Right forelimb (tissue), 1 donor: ENCODE results near the gene SLC9C2.
"Not testable (repeated sequence)": the region's sequence is repeated elsewhere in the genome, so short reads cannot be mapped to it uniquely, and the experiment has no call there.

Source experiments
- DNase-seq: peaks from one replicate; pipeline ENCODE4 v3.0.0-alpha.2; 2018

The SLC9C2 gene, protein sequence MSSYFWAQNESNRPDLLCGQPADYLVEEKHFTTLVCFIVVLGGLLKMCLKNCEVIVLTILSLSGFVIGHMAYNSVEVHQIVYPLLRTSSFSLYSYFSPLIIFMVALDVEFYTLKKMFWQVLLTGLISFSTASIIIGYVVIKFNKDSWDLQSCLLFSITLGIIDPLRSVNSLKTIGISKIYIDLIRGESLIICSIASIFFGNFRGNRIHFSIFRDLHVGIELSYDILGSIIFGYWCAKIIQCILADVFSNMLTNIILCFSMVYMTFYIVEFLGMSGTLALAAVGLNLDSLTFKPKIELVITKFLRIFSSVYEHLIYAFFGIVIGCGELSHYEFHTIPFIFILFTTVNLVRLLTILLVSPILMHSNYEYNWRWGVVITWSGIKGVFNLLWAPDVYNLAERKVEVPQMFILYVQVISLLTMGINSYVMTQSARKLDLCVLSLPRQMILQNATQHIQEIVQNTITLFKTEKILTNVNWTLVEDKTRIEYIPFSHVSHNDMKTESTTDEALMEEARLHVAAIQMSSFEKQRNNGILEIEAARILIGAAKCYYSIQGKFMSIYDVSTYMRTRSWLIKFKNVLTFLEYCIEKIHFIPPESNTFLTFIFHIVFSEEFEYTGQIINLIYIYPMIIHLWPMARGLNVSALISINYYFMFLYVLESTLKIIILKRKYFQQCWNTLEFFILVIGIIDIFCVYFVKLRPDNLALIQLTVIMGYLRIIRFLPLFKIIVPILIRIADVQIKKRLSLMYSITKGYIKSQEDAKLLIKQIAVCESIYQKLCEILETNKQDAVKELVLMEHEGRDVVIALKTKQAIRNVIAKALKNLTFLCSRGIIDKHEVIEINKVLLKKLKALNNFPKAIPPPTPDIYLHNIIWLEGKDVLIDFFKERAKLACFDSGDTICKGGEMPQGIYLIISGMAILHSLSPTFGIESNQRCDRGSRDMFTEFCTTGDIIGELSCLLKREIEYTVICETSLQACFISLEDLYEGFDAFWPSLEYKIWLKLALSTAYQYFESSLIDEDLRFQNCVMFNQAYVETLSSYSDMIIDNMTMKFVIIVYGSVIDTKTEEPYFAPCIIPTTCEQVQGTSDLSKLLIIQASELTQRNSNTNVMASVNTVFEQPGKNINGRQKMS

DNA sequence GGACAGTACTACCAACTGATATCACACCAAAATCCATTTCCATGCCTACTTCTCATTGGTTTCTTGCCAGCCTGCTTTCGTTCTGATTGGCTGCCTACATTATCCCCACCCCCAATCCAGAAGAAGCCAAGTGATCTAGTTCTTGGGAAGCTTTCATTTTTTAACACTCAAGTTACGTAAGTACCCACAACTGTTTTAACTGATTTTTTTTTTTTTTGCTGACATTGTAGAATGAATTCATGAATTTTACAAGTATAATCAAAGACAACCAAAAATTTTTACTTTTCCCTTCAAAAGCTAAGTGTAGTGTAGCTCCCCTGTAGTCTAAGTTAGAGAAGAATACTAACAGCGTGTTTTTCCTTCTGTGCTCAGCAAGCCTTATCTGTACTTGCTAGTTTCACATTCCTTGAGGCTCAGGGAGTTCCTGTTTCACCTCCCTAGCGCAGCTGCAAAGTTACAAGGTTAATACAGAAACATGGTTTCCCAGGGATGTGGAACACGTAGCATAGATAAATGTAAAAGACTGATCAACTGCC, at the start of gene SLC9C2:
SLC9C2 (minus strand) TSS at position 17 of the 536 bp plus-strand sequence. CDS start 1,296 bp downstream, outside the sequence.
- no peak for DNase-seq

DNA sequence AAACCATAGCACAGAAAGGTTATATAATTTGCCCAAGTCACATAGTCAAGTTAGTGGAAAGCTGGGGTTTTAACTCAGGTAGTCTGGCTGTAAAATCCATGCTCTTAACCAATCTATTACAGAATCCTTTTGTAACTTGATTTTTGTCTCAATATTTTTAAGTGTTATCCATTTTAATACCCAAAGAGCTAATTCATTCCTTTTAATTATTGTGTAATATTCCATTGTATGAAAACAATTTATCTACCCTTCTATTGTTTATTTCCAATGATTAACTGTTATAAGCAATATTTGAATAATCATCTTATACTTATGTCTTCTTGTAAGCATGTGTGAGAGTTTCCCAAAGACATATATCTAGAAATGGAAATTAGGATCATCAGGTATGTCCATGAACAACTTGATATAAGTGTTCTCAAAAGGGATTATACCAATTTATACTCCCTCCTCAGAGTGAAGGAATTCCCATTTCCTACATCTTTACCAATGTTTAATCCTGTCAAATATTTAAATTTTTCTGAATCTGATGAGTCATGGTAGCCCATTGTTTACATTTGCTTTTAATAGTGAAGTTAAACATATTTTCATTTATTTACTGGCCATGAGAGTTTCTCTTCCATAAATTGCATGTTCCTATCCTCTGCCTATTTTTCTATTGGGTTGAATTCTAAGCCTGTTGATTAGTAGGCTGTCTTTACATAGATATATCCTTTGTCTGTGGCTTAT, 46.2 kb upstream of the SLC9C2 start:
- no peak for DNase-seq

DNA sequence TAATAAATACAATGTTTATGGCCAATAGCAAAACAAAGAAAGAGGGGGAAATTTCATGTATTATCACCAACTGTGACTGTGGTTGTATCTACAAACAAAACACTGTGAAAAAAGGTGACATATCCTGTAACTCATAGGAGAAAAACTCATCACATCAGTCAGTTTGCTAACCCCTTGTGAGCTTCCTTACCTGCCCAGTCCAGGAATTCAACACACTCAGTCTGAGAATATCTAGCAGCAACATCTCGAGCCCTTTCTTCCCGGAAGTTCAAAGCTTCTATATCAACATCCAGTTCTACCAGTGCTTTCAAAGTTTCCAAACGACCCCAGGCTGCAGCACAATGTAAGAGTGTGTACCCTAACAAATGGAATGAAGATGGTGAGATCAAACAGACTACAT, 43.8 kb upstream of the SLC9C2 start:
- no peak for DNase-seq

DNA sequence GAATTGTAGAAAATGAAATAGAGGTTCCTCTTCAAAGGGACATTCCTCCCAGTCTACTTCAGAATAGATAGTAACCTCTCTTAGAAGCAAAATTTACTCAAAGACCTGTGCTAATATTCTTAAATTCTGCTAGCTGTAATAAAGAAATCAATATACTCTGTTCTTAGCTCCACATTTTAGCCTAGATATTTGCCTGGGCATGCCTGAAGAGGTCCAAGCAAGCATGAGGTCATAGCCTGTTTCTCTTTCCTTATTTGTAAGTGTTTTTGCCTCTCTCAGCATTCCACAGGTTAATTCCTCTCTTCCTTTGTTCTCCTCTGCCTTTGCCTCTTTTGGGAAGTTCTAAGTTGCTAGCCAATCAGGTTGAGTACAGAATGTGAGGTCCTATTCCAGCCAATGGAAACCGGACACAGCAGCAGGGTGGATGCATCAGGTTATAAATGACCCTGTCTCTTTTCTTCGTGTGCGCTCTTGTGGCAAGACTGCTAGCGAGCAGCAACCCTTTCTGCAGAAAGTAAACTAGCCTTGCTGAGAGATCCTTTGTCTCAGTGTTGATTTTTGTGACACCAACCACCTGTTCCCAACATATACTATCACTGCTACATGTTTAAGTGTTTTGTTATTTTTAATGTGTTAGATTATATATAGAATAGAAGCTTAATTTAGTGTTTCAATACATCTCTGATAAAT, 39.7 kb upstream of the SLC9C2 start:
- not testable (repeated sequence) for DNase-seq

DNA sequence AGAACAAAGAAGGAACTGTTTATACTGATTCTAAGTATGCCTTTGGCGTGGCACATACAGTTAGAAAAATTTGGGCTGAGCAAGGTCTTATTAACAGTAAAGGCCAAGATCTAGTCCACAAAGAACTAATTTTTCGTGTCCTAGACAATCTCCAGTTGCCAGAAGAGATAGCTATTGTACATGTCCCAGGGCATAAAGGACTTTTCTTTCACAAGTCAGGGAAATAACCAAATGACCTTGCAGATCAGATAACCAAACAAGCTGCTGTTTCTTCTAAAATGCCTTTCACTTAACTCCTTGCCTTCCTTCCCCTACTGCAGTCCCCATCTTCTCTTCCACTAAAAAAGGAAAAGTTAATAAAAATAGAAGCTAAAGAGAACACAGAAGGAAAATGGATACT, 36.2 kb upstream of the SLC9C2 start:
- no peak for DNase-seq

DNA sequence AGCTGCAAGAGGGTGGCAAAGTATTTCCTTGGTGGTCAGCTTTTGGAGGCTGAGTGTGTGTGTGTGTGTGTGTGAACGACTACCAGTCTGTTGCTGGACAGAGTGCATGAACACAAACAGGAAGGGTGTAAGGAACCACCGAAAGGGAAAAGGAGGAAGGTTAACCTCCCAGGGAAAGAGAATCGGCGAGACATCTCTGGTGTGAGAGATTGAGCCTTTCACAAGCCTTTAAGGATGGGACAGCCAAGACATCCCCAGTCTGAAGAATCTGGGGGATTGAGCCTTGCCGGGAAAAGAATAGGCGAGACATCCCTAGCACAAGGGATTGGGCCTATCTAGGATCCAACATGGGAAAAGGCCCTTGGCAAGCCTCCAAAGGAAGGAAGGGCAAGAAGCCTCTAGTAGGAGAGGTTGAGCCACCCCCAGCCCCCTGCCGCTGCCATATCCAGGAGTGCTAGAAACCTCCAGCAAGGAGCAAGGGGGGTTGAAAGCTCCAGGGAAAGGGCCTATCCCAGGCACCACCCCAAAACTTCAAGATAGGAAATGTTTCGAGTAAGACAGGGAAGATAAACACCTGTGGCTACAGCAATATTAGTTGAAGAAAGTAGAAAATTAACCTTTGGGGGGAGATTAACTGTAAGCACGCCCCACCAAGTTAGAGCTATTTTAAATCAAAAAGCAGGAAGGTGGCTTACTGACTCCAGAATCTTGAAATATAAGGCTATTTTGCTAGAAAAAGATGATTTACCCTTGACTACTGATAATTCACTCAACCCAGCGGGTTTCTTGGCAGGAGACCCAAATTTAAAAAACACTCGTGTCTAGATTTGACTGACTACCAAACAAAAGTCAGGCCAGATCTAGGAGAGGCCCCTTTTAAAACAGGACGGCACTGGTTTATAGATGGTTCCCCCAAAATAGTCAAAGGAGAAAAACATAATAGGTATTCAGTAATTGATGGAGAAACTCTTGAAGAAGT, 35.5 kb upstream of the SLC9C2 start:
- no peak for DNase-seq

DNA sequence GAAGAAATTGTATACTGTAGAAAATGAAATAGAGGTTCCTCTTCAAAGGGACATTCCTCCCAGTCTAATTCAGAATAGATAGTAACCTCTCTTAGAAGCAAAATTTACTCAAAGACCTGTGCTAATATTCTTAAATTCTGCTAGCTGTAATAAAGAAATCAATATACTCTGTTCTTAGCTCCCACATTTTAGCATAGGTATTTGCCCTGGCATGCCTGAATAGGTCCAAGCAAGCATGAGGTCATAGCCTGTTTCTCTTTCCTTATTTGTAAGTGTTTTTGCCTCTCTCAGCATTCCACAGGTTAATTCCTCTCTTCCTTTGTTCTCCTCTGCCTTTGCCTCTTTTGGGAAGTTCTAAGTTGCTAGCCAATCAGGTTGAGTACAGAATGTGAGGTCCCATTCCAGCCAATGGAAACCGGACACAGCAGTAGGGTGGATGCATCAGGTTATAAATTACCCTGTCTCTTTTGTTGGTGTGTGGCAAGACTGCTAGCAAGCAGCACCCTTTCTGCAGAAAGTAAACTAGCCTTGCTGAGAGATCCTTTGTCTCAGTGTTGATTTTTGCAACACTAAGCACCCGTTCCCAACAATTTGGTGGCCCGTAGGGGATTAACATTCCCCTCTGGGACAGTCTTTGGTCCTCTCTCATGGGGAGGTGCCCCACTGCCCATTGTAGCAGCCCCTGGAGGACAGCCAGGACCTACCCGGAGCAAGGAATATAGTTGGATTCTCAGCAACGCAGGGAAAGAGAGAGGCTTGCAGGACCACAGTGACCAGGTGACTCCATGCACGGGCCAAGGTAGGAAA, 34.6 kb upstream of the SLC9C2 start:
- not testable (repeated sequence) for DNase-seq

DNA sequence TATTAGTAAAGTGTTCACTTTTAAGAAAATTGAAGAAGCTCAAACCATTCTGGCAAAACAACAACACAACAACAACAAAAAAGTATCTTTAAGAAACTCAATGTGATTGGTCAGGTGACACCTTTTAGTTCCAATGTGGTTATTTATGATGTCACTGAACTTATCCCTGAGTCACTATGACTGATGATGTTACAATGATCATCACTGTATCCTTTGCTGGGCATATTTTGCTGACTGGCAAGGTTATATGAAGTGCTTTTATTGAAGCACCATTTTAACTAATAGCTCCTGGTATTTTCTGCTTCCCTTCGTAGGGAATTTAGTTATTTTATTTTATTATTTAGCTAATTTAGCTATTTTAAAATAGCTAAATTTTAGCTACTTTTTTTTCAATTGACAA, 32.2 kb upstream of the SLC9C2 start, which contains the start of gene TEX50:
TEX50 (plus strand) TSS at position 223 of the 400 bp plus-strand sequence. CDS start 184 bp downstream, outside the sequence.
- no peak for DNase-seq

DNA sequence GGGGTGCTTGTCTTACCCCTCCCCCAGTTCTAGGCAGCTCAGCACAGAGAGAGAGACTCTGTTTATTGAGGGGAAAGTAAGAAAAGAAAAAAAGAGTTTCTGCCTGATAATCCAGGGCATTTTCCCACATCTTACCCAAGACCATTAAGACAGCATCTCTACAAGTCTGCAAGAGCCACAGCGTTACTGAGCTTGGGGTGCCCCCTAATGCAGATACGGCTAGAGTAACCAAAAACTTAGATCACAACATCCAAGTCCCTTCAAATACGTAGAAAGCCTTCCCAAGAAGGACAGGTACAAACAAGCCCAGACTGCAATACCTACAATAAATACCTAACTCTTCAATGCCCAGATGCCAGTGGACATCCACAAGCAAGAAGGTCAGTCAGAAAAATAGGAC, 26.0 kb upstream of the SLC9C2 start:
- no peak for DNase-seq

DNA sequence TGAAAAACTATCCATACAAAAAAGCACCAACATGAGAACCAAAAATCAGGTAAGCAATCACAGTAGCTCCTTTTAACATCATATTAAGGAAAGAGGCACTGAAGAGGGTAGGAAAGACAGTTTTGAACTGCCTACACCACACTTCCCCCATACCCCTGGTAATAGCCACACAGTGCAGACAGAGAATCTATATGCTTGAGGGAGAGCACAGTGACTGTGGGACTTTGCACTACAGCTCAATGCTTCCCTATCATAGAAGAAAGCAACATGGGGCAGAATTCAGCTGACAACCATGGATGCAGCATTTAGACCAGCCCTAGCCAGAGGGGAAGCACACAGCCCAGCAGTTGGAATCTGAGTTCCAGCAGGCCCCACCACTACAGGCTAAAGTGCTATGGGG, 24.4 kb upstream of the SLC9C2 start:
- DNase-seq: no peak

DNA sequence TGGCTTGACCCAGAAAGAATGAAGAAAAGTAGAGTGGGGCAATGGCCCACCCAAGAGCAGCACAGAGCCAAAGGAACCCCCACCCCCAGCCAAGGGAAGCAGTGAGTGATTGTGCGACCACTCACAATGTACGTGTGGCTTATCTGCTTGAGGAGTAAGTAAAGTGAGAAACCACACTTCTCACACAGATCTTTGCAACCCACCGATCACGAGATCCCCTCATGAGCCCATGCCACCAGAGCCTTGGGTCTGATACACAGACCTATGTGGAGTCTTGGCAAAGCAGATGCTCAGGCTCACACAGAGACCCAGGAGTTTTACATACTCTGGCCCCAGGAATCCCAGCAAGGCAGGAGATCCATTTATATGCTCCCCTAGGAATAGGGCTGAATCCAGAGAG, 14.0 kb upstream of the SLC9C2 start:
- DNase-seq: no peak

DNA sequence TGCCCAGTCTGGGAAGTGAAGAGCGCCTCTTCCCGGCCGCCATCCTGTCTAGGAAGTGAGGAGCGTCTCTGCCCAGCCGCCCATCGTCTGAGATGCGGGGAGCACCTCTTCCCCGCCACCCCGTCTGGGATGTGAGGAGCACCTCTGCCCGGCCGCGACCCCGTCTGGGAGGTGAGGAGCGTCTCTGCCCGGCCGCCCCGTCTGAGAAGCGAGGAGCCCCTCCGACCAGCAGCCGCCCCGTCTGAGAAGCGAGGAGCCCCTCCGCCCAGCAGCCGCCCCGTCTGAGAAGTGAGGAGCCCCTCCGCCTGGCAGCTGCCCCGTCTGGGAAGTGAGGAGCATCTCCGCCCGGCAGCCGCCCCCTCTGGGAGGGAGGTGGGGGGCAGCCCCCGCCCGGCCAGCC, 10.2 kb upstream of the SLC9C2 start:
- DNase-seq: not testable (repeated sequence)

DNA sequence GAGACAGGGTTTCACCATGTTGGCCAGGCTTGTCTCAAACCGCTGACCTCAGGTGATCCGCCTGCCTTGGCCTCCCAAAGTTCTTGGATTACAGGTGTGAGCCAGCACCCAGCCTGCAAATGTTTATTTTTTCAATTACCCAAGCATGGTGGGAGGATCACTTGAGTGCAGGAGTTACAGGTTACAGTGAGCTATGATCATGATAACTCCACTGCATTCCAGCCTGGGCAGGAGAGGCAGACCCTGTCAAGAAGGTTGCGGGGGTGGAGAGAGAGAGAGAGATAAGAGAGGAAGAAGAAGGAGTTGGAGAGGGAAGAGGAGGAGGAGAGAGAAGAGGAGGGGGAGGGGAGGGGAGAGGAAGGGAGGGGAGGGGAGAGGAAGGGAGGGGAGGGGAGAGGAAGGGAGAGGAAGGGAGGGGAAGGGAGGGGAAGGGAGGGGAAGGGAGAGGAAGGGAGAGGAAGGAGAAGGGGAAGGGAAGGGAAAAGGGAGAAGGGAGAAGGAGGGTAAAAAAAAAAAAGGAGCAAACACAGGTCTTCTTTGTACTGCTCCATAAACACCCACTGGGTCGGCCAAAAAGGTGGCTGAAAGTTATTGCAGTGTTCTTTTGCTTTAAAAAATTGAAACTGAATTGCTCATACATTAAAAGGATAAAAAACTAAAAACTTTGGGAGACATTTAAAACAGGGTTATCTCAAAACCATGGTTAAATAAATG, 5.8 kb upstream of the SLC9C2 start:
- DNase-seq: no peak

DNA sequence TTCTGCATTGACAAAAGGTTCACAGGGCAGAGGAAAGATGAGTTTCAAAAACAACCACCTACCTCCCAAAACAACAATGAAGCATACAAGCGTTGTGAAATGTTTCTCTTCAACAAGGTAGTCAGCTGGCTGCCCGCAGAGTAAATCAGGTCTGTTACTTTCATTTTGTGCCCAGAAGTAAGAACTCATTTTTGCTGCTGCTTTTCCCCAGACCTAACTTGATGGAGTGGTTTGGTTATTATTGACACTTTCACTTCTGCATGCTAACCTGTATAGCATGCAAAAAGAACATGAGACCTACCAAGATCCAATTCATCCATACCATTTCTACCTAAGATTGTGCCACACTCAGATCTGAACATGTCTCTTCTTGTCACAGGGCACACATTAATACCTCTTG, 1.3 kb downstream of the SLC9C2 start:
- DNase-seq: no peak

DNA sequence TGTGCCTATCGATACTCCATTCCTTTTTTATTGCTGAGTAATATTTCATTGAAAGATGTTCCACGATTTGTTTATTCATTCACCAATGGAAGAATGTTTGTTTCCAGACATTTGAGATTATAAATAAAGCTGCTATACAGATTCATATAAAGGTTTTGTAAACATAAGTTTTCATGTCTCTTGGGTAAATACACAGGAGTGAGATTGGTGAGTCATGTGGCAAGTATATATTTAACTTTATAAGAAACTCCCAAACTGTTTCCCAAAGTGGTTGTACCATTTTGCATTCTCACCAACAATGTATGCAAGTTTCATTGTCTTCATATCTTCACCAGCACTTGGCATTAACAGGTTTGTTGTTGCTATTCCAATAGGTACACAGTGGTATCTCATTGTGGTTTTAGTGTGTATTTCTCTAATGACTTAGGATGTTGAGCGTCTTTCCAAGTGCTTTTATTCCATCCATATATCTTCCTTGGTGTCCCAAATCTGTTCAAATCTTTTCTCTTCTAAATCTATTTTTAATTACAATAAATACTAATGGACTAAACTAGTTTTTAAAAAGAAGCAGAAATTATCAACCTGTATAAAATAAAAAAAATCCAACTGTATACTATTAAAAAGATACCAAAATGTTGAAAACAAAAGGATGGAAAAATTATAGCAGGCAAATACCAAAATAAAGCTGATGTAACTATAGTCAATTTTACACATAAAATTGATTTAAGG, 6.6 kb downstream of the SLC9C2 start:
- DNase-seq: no peak

DNA sequence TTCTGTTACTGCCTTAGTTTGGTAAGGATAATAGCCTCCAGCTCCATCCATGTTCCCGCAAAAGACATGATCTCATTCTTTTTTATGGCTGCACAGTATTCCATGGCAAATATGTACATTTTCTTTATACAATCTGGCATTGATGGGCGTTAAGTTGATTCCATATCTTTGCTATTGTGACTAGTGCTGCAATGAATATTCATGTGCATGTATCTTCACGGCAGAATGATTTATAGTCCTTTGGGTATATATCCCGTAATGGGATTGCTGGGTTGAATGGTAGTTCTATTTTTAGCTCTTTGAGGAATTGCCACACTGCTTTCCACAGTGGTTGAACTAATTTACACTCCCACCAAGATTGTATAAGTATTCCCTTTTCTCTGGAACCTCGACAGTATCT, 11.7 kb downstream of the SLC9C2 start:
- not testable (repeated sequence) for DNase-seq

DNA sequence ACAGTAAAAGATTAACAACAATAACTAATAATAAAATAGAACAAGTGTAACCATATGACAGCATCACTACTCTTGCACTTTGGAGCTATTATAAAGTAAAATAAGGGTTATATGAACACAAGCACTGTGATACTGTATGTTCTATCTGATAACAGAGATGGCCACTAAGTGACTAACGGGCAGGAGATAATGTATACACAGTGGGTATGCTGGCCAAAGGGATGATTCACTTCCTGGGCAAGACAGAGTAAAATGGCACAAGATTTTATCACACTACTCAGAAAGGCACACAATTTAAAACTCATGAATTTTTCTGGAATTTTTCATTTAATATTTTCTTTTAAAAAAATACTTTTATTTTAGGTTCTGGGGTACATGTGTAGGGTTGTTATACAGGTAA, 12.3 kb downstream of the SLC9C2 start:
- no peak for DNase-seq
